NCI-H1048 (cell line): ENCODE results near the gene C19orf33.

Experiments
- DNase-seq: peaks from one replicate; lab custom pipeline; 2025; lab: John Stamatoyannopoulos, UW

The C19orf33 gene

GRCh38 chr19:38346837-38347236 is 42.8 kb downstream of the C19orf33 start:
- DNase-seq = no peak

DNA sequence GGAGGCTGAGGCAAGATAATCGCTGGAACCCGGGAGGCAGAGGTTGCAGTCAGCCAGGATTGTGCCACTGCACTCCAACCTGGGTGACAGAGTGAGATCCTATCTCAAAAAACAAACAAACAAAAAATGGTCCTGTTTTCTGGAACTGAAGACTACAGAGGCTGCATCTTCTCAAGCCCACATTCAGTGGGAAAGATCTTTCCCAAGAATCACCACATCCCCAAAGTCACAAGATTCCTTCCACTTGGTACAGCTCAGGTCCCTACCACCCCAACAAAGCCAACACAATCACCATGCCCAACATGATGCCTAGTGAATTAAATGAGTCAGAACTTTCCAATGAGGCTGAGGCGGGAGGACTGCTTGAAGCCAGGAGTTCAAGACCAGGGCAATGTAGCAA is 46.8 kb downstream of the C19orf33 start:
- no peak for DNase-seq

DNA sequence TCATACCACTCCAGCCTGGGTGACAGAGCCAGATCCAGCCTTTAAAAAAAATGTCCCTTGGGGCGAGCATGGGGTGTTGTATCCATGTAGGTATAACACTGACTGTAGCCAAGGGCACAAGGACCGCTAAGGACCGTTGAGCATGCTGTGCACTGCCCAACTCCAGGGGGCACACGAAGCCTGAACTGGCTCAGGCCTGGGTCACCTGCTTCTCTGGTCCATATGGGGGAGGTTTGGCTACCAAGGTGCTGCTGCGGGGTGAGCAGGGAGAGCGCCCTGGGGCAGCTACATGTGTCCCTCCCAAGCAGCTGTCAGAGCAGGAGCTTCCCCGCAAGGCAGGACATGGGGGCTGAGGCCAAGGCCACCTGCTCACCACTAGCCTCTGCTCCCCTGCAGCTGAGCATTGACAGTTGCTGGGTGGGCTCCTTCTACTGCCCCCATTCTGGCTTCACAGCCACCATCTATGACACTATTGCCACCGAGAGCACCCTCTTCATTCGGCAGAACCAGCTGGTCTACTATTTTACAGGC is 47.9 kb downstream of the C19orf33 start:
- no peak for DNase-seq

DNA sequence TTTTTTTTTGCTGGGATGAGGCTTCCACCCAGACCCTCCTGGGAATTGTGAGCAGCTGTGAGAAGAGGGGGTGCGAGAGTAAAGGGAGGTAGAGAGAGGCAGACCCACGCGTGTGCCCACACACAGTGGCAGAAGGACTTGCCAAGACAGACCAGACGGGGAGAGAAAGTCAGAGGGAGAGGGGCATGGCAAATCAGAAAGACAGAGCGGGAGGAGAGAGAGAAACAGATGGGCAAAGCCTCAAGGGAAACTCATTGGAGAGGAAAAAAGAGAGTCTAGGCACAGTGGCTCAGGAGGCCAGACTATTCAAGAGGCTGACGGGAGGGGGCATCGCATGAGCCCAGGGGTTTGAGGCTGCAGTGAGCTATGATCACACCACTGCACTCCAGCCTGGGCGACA is 48.6 kb downstream of the C19orf33 start:
- no peak for DNase-seq
